Measurements from ENCODE around the gene LASP1NB.

LASP1NB gene

GRCh38 chr17:38916771-38917170 is 8.6 kb upstream of the LASP1NB start:
- H3K4me3 ChIP-seq (ENCODE audit: low read depth, low read length): no peak overlapping the region
- TF ChIP-seq CTCF (IDR thresholded peaks at IDR 0.05; ENCODE audit: insufficient read depth, low read depth, low read length): no peak
- no peak for DNase-seq (ENCODE audit: low read depth)

- DNase-seq (ENCODE audit: low read depth): no peak
- no peak overlapping the region for H3K4me3 ChIP-seq (ENCODE audit: low read depth, low read length)
- no peak for TF ChIP-seq CTCF (IDR thresholded peaks at IDR 0.05; ENCODE audit: insufficient read depth, low read depth, low read length)
Measured at GRCh38 chr17:38917259-38917658, 8.2 kb upstream of the LASP1NB start.

- DNase-seq (ENCODE audit: low read depth): no peak
- H3K4me3 ChIP-seq (ENCODE audit: low read depth, low read length): no peak overlapping the region
- no peak for TF ChIP-seq CTCF (IDR thresholded peaks at IDR 0.05; ENCODE audit: insufficient read depth, low read depth, low read length)
Measured at GRCh38 chr17:38918129-38918913, 7.1 kb upstream of the LASP1NB start.

- TF ChIP-seq CTCF (IDR thresholded peaks at IDR 0.05; ENCODE audit: insufficient read depth, low read depth, low read length): no peak
- H3K4me3 ChIP-seq (ENCODE audit: low read depth, low read length): no peak overlapping the region
- DNase-seq (ENCODE audit: low read depth): no peak
Measured at GRCh38 chr17:38918916-38919315, 6.5 kb upstream of the LASP1NB start.

GRCh38 chr17:38919316-38920078 is 5.9 kb upstream of the LASP1NB start:
- DNase-seq (ENCODE audit: low read depth): no peak
- no peak overlapping the region for H3K4me3 ChIP-seq (ENCODE audit: low read depth, low read length)
- TF ChIP-seq CTCF (IDR thresholded peaks at IDR 0.05; ENCODE audit: insufficient read depth, low read depth, low read length): no peak

GRCh38 chr17:38920374-38921291 is 4.8 kb upstream of the LASP1NB start:
- no peak for DNase-seq (ENCODE audit: low read depth)
- no peak overlapping the region for H3K4me3 ChIP-seq (ENCODE audit: low read depth, low read length)
- no peak for TF ChIP-seq CTCF (IDR thresholded peaks at IDR 0.05; ENCODE audit: insufficient read depth, low read depth, low read length)
